PFSK-1 (cell line): Measurements from ENCODE around the gene LSM6.

Experiments
- FOXP2 ChIP-seq: optimal IDR thresholded peaks from 2 replicates; pipeline ENCODE3; 2011; ENCODE audit warnings: borderline replicate concordance, control low read depth, inconsistent platforms; ENCODE audit not compliant: insufficient read depth; ENCODE audit errors: extremely low read length, extremely low read depth
- POLR2AphosphoS5 ChIP-seq: IDR thresholded peaks from 2 replicates; pipeline ENCODE4 v1.6.1; 2012; ENCODE audit warnings: low read depth, mild to moderate bottlenecking, control low read depth, low read length, moderate library complexity
- REST ChIP-seq, 2 experiments: IDR thresholded peaks; 2 replicates each; pipeline versions ENCODE4 v1.6.1 to v1.8.0; 2011 to 2012; ENCODE audit warnings: low read depth in 2 of 2, low read length in 2 of 2, control low read depth in 1 of 2, inconsistent platforms in 1 of 2, mild to moderate bottlenecking in 1 of 2, moderate library complexity in 1 of 2; ENCODE audit not compliant: insufficient read depth in 1 of 2
- SIN3A ChIP-seq: IDR thresholded peaks from 2 replicates; pipeline ENCODE4 v1.6.1; 2012; ENCODE audit warnings: mild to moderate bottlenecking, low read length, moderate library complexity, borderline replicate concordance; ENCODE audit not compliant: insufficient read depth
- TAF1 ChIP-seq: IDR thresholded peaks from 2 replicates; pipeline ENCODE4 v1.6.1; 2012; ENCODE audit warnings: low read length, control low read depth, borderline replicate concordance; ENCODE audit not compliant: insufficient read depth

The LSM6 gene

GRCh38 chr4:146182443-146182842, 6.9 kb downstream of the LSM6 start:
- TF ChIP-seq POLR2AphosphoS5 (no peak), SIN3A (no peak), FOXP2 (no peak), TAF1 (no peak), REST (IDR thresholded peaks at IDR 0.05; ENCODE audit: insufficient read depth in 1 of 2, low read depth in 2 of 2, low read length in 2 of 2) (no peak)

DNA sequence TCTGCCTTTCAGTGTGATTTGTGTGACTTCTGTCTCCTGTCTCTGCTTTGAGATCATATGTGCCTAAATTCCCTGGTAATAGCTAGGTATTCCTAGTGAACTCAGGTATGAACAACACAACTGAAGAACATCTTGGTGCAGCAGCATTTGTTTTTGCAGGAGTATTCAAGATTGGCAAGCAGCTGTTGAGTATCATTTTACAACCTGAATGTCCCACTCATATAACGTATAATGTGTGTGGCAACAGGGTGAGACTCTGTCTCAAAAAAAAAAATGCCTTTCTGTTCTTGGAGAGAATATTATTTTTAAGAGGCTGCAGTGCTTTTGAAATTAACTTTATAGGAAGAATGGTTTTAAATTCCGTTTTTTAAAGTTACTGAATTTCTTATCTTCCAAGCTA, 7.7 kb downstream of the LSM6 start:
- TF ChIP-seq TAF1 = no peak
- TF ChIP-seq SIN3A = no peak
- TF ChIP-seq FOXP2 = no peak
- no peak for TF ChIP-seq POLR2AphosphoS5
- TF ChIP-seq REST (IDR thresholded peaks at IDR 0.05; ENCODE audit: insufficient read depth in 1 of 2, low read depth in 2 of 2, low read length in 2 of 2) = no peak

GRCh38 chr4:146186041-146186440, 10.5 kb downstream of the LSM6 start:
- TF ChIP-seq SIN3A (no peak), POLR2AphosphoS5 (no peak), FOXP2 (no peak), REST (IDR thresholded peaks at IDR 0.05; ENCODE audit: insufficient read depth in 1 of 2, low read depth in 2 of 2, low read length in 2 of 2) (no peak), TAF1 (no peak)

DNA sequence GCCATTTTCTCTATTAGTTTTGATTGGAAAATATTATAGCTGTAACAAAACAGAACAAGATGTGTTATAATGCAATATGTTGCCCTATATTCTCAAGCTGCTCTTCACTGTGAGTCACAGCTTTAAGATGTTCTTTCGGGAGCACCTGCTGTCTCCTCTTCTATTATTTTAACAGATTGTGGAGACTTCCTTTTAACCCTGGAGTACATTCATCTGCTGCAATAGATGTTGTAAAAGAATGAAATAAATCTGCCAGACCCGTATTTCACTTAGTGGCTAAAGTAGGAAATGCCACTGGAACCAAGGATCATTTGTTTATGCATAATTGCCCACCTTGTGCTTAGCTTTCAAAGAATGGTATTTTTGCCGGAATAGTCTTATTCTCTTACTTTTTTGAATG, 11.1 kb downstream of the LSM6 start:
- no peak for TF ChIP-seq REST (IDR thresholded peaks at IDR 0.05; ENCODE audit: insufficient read depth in 1 of 2, low read depth in 2 of 2, low read length in 2 of 2)
- TF ChIP-seq FOXP2 = no peak
- no peak for TF ChIP-seq TAF1
- TF ChIP-seq POLR2AphosphoS5 = no peak
- no peak for TF ChIP-seq SIN3A

DNA sequence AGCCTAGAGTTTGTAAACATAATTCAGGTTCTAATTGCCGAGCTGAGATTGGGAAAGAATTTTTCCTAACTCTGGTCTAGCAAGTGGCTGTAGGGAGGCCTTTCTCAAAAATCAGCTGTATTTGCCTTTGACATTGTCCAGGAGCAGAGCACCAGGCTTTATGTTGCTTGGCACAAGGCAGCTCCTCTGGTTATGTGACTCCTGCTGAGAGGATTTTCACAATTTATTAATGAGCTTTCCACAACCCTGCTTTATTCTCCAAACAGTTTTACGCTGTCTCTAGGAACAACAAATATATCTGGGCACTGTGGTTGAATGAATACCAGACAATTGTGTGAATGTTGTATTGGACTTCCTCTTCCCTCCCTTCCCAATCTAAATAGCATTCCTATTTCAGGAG, 14.9 kb downstream of the LSM6 start:
- TF ChIP-seq REST (IDR thresholded peaks at IDR 0.05; ENCODE audit: insufficient read depth in 1 of 2, low read depth in 2 of 2, low read length in 2 of 2) (no peak), TAF1 (no peak), FOXP2 (no peak), POLR2AphosphoS5 (no peak; the same call in 1 of the 2 replicates), SIN3A (no peak)
